BE2C (cell line): ENCODE measurements around the gene DCLK1.

Source experiments
- DNase-seq: peaks from one replicate; pipeline ENCODE4 v3.0.0-alpha.2; 2020
- H3K27me3 ChIP-seq: fragments of 250-450 bp; sonication (Bioruptor Pico); 2 replicates; pipeline ENCODE4 v1.5.1; 2020; ENCODE audit warnings: mild to moderate bottlenecking
- H3K36me3 ChIP-seq: fragments of 250-450 bp; sonication (Bioruptor Pico); 2 replicates; pipeline ENCODE4 v1.5.1; 2020; ENCODE audit warnings: mild to moderate bottlenecking
- H3K4me1 ChIP-seq: fragments of 250-450 bp; sonication (Bioruptor Pico); 2 replicates; pipeline ENCODE4 v1.5.1; 2020
- H3K4me3 ChIP-seq: 2 replicates; pipeline ENCODE4 v1.5.1; 2011; ENCODE audit warnings: low read depth, low read length
- H3K9me3 ChIP-seq: fragments of 250-450 bp; sonication (Bioruptor Pico); 2 replicates; pipeline ENCODE4 v1.5.1; 2020
- TF ChIP-seq, protein P1 (sequence below): IDR thresholded peaks from 2 replicates; pipeline ENCODE4 v1.5.1; 2012; ENCODE audit warnings: mild to moderate bottlenecking, low read depth, low read length

DCLK1 gene

GRCh38 chr13:36130193-36130551 is 1.0 kb downstream of the DCLK1 start:
- H3K4me1 ChIP-seq: no peaks in the 10 kb centered on the region; the same call in 1 of the 2 replicates
- TF ChIP-seq, protein P1, sequence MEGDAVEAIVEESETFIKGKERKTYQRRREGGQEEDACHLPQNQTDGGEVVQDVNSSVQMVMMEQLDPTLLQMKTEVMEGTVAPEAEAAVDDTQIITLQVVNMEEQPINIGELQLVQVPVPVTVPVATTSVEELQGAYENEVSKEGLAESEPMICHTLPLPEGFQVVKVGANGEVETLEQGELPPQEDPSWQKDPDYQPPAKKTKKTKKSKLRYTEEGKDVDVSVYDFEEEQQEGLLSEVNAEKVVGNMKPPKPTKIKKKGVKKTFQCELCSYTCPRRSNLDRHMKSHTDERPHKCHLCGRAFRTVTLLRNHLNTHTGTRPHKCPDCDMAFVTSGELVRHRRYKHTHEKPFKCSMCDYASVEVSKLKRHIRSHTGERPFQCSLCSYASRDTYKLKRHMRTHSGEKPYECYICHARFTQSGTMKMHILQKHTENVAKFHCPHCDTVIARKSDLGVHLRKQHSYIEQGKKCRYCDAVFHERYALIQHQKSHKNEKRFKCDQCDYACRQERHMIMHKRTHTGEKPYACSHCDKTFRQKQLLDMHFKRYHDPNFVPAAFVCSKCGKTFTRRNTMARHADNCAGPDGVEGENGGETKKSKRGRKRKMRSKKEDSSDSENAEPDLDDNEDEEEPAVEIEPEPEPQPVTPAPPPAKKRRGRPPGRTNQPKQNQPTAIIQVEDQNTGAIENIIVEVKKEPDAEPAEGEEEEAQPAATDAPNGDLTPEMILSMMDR: no peak
- no peaks in the 10 kb centered on the region; the same call in 1 of the 2 replicates for H3K27me3 ChIP-seq
- no peaks in the 10 kb centered on the region for H3K9me3 ChIP-seq
- no peak for DNase-seq
- no peaks in the 10 kb centered on the region for H3K36me3 ChIP-seq
- peak overlapping the region; percentile 65 for H3K4me3 ChIP-seq

DNA sequence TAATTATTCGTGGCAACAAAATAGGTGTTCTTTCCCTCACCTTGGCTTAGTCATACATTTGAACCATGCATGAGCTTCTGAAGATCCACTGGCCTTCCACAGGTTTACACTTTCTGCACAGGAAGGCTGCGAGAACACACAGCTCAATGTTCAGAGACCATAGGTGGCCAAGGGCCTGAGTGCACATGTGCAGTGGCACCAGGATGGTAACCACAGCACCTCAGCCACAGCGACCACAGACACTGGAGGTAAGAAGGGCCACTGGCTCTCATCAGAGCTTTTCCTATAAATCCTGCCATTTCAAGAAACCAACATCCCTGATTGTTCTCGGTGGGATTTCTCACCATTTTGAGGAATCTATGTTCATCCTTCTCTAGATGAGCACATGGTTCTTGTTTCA is 1.6 kb downstream of the DCLK1 start:
- Histone ChIP-seq H3K4me1 (no peaks in the 10 kb centered on the region; the same call in 1 of the 2 replicates), H3K9me3 (no peaks in the 10 kb centered on the region), H3K36me3 (no peaks in the 10 kb centered on the region), H3K4me3 (no peak overlapping the region), H3K27me3 (no peaks in the 10 kb centered on the region; the same call in 1 of the 2 replicates)
- TF ChIP-seq, protein P1: no peak
- no peak for DNase-seq

GRCh38 chr13:36126491-36126890 is 4.7 kb downstream of the DCLK1 start:
- Histone ChIP-seq H3K36me3 (no peaks in the 10 kb centered on the region), H3K9me3 (no peaks in the 10 kb centered on the region), H3K27me3 (no peaks in the 10 kb centered on the region; the same call in 1 of the 2 replicates), H3K4me1 (no peaks in the 10 kb centered on the region; the same call in 1 of the 2 replicates), H3K4me3 (no peak overlapping the region)
- DNase-seq: no peak
- TF ChIP-seq, protein P1: no peak

GRCh38 chr13:36125841-36126240 is 5.3 kb downstream of the DCLK1 start:
- H3K4me1 ChIP-seq: no peaks in the 10 kb centered on the region
- DNase-seq: no peak
- TF ChIP-seq, protein P1: no peak
- H3K27me3 ChIP-seq: no peaks in the 10 kb centered on the region; the same call in 1 of the 2 replicates
- H3K36me3 ChIP-seq: no peaks in the 10 kb centered on the region
- H3K4me3 ChIP-seq: no peak overlapping the region
- H3K9me3 ChIP-seq: no peaks in the 10 kb centered on the region

DNA sequence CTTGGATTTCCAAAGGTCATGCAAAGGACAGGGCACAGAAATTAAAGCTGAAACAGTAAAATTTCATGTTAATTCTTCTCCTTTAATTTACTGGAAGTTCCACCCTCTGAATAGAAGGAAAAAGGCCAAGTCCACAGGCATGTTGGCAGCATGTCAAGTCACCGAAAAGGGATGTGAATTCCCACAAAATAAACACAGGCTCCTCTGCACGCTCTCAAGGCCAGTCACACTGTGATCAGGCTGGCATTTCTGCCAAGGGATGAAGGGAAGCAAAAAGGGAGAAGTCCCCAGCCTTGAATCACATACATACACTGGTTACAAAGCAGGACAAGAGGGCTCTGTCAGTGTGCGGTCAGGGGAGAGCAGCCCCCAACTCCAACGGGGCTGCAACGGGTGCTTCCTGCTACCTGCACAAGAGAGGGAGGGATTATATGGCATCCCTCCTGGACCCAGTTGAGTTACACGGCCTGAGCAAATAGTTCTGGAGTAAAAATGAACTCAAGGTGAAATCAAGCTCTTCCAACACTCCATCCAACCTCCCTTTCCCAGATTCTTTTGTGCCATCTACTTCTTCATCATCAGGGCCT is 6.9 kb downstream of the DCLK1 start:
- H3K36me3 ChIP-seq: no peaks in the 10 kb centered on the region
- DNase-seq: no peak
- H3K9me3 ChIP-seq: no peaks in the 10 kb centered on the region
- TF ChIP-seq, protein P1: no peak
- no peaks in the 10 kb centered on the region for H3K27me3 ChIP-seq
- no peak overlapping the region for H3K4me3 ChIP-seq
- H3K4me1 ChIP-seq: no peaks in the 10 kb centered on the region

DNA sequence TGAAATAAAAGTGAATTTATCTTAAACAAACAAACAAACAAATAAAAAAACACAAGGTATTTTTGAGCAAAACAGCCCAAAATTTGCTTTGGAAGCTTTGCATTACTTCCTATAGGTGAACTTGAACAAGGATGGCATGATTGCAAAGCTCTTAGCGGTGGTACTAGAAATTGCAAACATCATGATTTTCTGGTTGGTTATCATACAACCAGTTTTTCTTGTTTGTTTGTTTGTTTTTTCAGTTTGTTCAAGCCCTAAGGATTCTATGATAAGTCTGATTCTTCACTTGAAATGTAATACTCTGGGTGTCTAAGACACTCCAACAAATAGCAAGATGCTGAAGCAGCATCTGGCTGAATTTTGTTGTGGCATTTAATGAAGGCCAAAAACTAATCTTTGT is 15.9 kb downstream of the DCLK1 start:
- no peaks in the 10 kb centered on the region for H3K36me3 ChIP-seq
- no peaks in the 10 kb centered on the region for H3K9me3 ChIP-seq
- no peaks in the 10 kb centered on the region for H3K4me1 ChIP-seq
- H3K4me3 ChIP-seq: no peak overlapping the region
- DNase-seq: no peak
- no peaks in the 10 kb centered on the region for H3K27me3 ChIP-seq
- TF ChIP-seq, protein P1: no peak
